GM10248 (cell line): Measurements from ENCODE around the gene NPTXR.

Experiments used
- CTCF ChIA-PET: fragments of 300-600 bp; sonication (Branson Sonifier 250); formaldehyde crosslinking; extraction: SDS; loops from one replicate; lab custom pipeline; 2021; ENCODE audit warnings: antibody characterized with exemption; lab: Yijun Ruan, JAX
- POLR2A ChIA-PET: fragments of 350-650 bp; sonication (Branson Sonifier 250); formaldehyde crosslinking; extraction: SDS; loops from one replicate; lab custom pipeline; 2020; ENCODE audit warnings: antibody characterized with exemption; lab: Yijun Ruan, JAX
- DNase-seq: peaks from one replicate; pipeline ENCODE4 v3.0.0; 2012; ENCODE audit errors: extremely low spot score
- TF ChIP-seq, protein P1 (sequence below): IDR thresholded peaks from 2 replicates; pipeline ENCODE4 v1.5.1; 2012; ENCODE audit warnings: mild to moderate bottlenecking, low read depth; ENCODE audit errors: extremely low read depth, missing control alignments, control extremely low read depth

Gene NPTXR

DNA sequence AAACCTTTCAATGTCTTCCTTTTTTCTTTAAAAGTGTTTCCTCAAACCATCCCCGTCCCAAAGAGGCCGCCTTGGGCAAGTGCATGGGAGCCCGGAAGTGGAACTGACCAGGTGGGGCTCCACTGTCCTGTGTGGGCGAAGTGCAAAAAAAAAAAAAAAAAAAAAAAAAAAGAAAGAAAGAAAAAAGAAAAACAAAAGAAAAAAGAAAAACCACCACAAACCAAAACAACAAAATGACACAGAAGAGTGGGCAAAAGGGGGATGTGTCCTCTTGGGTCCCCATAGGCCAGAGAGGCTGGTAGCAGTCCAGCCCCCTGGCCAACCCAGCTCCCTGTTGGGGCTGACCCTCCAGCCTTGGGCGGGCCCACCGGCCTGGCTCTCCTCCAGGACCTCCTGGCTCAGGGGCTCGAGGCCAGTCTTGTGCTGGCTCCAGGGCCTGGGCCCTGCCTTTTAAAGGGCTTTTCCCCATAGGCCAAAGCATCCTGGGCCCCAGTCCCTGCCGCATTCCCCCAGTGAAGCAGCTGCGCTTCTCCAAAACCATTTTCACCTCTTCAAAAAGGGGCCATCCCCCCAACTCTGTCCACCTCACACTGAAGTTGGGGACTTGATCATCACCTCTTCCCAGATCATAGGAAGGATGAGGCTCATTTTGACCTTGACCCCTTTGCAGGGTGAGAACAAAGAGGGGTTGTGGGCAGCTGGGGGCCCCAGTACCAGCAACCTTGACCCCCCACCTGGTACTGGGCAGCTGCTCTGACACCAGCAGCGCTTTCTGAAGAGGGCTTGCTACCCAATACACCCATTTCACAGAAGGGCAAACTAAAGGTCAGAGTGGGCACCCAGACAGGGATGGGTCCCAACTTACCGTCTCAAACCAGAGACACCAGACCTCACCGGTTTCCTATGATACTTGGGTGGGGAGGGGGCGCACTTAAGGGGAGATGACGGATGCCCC is 18.8 kb upstream of the NPTXR start:
- DNase-seq, result no peak
- TF ChIP-seq, protein P1, sequence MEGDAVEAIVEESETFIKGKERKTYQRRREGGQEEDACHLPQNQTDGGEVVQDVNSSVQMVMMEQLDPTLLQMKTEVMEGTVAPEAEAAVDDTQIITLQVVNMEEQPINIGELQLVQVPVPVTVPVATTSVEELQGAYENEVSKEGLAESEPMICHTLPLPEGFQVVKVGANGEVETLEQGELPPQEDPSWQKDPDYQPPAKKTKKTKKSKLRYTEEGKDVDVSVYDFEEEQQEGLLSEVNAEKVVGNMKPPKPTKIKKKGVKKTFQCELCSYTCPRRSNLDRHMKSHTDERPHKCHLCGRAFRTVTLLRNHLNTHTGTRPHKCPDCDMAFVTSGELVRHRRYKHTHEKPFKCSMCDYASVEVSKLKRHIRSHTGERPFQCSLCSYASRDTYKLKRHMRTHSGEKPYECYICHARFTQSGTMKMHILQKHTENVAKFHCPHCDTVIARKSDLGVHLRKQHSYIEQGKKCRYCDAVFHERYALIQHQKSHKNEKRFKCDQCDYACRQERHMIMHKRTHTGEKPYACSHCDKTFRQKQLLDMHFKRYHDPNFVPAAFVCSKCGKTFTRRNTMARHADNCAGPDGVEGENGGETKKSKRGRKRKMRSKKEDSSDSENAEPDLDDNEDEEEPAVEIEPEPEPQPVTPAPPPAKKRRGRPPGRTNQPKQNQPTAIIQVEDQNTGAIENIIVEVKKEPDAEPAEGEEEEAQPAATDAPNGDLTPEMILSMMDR, result no peak
- CTCF ChIA-PET, result interaction anchor here (1.1 to 1.3 kb wide), 3 partner anchors 9 to 140 kb away, joined by 3 to 4 read pairs (median 3); partner anchors contain the start of gene CBX6
- POLR2A ChIA-PET, result no interaction called here

DNA sequence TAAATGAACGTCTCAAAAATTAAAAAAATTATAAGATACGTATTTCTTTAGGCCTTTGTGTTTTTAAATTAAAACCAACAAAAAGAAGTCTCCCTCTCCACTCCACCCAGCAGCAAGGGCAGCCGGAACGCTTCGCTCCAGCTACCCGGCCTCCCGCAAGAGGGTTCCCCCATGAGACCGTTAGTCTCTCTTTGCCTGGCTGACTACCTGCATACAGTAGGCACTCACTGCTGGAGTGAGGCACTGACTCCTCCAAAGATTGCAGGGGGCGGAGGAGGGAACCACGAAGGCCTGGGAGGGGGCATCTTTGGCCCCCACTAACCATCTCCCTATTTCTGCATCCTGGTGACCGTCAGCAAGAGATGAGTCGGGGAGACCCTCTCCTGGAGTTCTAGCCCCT is 18.1 kb upstream of the NPTXR start:
- no peak for DNase-seq
- CTCF ChIA-PET, result interaction anchor here (1.2 to 1.6 kb wide), 3 partner anchors 8 to 12 kb away, joined by 3 to 11 read pairs (median 4); partner anchors contain the start of gene CBX6

DNA sequence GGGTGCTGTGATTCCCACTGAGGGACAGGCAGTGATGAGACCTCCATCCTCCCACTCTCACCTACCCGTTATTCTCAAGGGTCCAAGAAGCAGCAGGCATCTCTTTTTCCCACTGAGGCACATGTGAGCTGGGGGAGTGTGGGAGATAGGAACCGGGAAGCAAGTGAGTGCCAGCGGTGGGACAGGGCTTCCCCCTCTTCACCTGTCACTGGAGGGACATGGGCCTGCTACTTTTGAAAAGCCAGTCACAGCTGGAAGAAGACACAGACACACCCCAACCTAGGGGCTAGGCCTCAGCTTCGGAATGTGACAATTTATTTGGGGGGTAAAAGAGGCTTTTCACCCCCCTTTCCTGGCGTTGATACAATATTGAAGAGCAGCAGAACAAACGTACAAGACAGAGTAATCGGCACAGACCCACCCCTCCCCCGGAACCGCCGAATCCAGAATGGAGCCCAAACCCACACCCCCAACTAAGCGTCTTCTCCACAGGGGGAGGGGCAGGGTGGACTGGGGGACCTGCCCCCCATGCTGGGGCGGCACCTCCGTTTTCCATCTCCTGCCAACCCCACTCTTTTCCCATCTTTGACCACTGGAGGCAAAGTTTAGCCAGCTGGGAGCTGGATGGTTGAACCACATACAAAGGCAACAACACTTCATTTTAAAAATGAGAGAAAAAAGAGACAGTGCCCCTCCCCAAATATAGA is 17.5 kb upstream of the NPTXR start:
- ChIA-PET POLR2A (no interaction called here), CTCF (interaction anchor here (1.2 to 1.6 kb wide), 3 partner anchors 9 to 13 kb away, joined by 3 to 11 read pairs (median 4); partner anchors contain the start of gene CBX6)
- DNase-seq, result no peak
- TF ChIP-seq, protein P1, result no peak

More for the DNA sequence above, 18.1 kb upstream of the NPTXR start:
- TF ChIP-seq, protein P1, result no peak
- POLR2A ChIA-PET, result no interaction called here

DNA sequence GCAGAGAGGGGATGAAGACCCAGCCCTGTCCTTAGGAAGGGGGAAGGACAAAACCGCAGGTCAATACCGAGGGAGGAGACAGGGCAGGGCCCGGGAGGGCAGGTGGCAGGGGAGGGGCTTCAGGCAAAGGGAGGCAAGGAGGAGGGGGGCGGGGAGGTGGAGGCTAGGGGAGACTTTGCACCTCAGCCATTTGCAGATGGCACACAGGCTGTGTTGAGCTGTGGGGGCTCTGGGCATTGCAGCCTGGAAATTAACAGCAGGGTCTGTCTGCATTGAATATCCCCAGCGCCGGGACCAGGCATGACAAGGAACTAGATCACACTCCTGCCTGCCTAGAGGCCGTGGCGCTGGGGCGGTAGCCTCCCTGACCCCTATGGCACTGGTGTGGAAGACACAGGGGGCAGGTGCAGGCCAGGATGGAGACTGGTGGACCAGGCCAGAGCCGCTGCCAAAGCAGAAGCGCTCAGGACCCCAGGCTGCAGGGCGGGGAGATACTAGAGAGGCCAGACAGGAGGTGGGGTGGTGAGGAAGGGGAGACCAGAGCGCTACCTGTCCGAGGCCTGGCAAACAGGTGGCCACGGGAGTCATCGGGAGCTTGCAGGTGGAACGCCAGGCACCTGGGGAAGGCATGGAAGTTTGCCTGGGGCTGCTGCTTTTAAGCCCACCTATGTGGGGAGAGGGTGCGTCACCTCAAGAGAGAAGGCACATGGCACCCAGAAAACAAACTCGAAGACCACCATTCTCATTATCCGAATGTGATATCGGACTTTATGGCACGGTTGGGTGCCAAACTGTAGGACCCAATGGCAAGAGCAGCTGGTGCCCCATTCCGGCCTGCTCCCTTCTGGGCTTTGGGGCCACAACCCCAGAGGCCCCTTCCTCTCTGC is 16.7 kb upstream of the NPTXR start:
- ChIA-PET POLR2A (no interaction called here), CTCF (interaction anchor here (1.6 to 3.0 kb wide), 2 partner anchors 9 kb away, joined by 11 to 21 read pairs; no protein-coding TSS in a partner anchor)
- TF ChIP-seq, protein P1, result no peak
- no peak for DNase-seq

DNA sequence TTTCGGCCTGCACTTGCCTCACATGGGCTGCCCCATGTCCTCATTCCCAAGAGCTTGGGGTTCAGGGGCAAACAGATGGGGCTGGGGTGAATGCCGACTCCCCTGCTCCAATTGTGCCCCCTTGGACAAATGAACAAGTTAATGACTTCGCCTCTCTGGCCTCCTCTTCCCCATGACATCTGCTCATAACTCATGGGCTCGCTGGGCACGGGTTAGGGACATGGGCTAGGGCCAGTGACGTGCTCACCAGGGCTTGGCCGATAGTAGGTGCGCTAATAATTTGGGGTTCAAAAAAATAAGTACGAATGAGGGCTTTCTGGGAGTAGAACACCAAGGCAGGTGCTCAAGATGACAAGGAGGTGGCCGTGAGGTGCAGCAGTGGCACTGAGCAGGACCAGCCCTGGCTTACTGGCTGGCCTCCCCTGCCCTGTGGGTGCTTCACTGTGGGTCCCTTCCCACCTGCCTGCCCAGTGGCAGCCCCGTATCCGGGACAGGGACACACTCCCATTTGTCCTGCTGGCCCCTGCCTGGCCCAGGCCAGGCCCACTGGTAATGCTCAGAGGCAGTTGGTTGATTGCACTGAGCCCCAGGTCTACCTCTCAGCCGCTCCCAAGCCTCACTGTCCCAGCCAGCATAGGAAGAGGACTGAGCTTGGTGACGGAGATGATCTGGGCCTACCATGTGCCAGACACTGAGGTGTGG is 15.9 kb upstream of the NPTXR start:
- POLR2A ChIA-PET, result no interaction called here
- TF ChIP-seq, protein P1, result no peak
- DNase-seq, result no peak
- CTCF ChIA-PET, result interaction anchor here (3.0 kb wide), 1 partner anchor 10 kb away, joined by 21 read pairs; no protein-coding TSS in a partner anchor
